Prostate gland (tissue), 2 donors: ENCODE measurements around the gene ADK. TPM values are rescaled to one million over a fixed set of nuclear protein-coding genes. Genes with fewer than 3 reads are reported as not detected.

Source experiments
- DNase-seq: peaks from one replicate; pipeline ENCODE4 v3.0.0-alpha.2; 2019; ENCODE audit warnings: low spot score
- H3K27ac ChIP-seq, 2 donors: fragments of 200-600 bp; sonication (generic); 2 replicates each; pipeline ENCODE4 v1.5.1; 2017 to 2019
- H3K27me3 ChIP-seq: fragments of 200-600 bp; sonication (generic); replicated peaks from 2 replicates; pipeline ENCODE4 v1.5.1; 2019; ENCODE audit not compliant: insufficient read depth
- H3K36me3 ChIP-seq, 2 donors: fragments of 200-600 bp; sonication (generic); 1 replicate in 1 of 2; 2 replicates in 1 of 2; pipeline versions ENCODE4 v1.5.1 to v1.8.1; 2017 to 2019
- H3K4me1 ChIP-seq: fragments of 200-600 bp; sonication (generic); replicated peaks from 2 replicates; pipeline ENCODE4 v1.5.1; 2019
- H3K4me3 ChIP-seq, 2 donors: fragments of 200-600 bp; sonication (generic); 2 replicates each; pipeline ENCODE4 v1.5.1; 2017 to 2019
- H3K9me3 ChIP-seq: fragments of 200-600 bp; sonication (generic); 2 replicates; pipeline ENCODE4 v1.5.1; 2017
- POLR2A ChIP-seq: fragments of 450-650 bp; IDR thresholded peaks from one replicate; pipeline ENCODE4 v1.6.1; 2016; ENCODE audit warnings: antibody characterized with exemption, mild to moderate bottlenecking
- POLR2AphosphoS5 ChIP-seq: sonication (generic); formaldehyde crosslinking; IDR thresholded peaks from one replicate; pipeline ENCODE4 v1.6.1; 2017; ENCODE audit warnings: antibody characterized with exemption
- WGBS: methylation state at CpG from one replicate; pipeline ENCODE4 v1.1.5; 2018; 5-methylcytosine and 5-hydroxymethylcytosine counted together
- intact Hi-C: fragments of 100-400 bp; cut with DNase I; formaldehyde crosslinking; loops from one replicate; pipeline ENCODE4 v1.14.2; 2022
- total RNA-seq, 2 donors: library from RNA; depleted of rRNA; stranded (reverse); fragments of >200 nt; gene quantifications; one replicate each; pipeline ENCODE4 v1.1.0, GENCODE V29; 2016
- TF ChIP-seq, protein P1 (sequence below), 4 experiments: fragments of 200-600 bp in 2 of 4; fragments of 450-650 bp in 2 of 4; sonication (generic) in 2 of 4; IDR thresholded peaks; 1 replicate in 3 of 4; 2 replicates in 1 of 4; pipeline ENCODE4 v1.5.1; 2016 to 2019; ENCODE audit warnings: antibody characterized with exemption in 4 of 4, mild to moderate bottlenecking in 2 of 4, moderate library complexity in 2 of 4

The ADK gene
- total RNA-seq, 2 donors from 2014 or later = 34.1 to 42.5 TPM

DNA sequence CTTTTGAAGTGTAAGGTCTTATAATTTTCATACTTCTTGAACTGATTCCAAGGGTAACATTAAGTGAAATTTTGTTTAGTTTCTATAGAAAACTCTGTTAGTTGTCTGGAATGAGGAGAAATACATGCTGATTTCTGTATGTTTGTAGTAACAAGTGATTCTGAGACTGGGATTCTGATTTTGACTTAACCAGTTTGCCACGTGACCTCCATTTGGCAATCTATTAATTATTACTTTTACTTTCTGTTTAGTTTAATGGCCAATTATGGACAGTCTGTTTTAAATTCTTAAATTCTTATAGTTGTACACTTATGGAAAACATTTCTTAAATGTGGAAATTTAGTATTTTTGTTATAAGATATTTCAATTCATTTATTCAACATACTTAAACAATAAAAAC lies 163.1 kb downstream of the ADK start:
- DNase-seq = no peak
- 69% methylated on average over 1 of the region's 1 CpG for WGBS

DNA sequence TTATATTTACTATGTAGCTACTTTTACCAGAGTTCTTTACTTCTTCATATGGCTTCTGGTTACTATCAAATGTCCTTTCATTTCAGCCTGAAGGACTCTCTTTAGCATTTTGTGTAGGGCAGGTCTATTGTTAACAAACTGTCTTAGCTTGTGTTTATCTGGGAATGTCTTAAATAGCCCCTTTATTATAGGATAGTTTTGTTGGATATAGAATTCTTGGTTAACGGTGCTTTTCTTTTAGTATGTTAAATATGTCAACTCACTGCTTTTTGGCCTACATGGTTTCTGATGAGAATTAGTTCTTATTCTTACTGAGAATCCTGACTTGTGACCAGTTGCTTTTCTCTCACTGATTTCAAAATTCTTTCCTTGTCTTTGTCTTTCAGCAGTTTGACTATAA lies 169.0 kb downstream of the ADK start:
- no peak for TF ChIP-seq POLR2AphosphoS5
- TF ChIP-seq, protein P1, sequence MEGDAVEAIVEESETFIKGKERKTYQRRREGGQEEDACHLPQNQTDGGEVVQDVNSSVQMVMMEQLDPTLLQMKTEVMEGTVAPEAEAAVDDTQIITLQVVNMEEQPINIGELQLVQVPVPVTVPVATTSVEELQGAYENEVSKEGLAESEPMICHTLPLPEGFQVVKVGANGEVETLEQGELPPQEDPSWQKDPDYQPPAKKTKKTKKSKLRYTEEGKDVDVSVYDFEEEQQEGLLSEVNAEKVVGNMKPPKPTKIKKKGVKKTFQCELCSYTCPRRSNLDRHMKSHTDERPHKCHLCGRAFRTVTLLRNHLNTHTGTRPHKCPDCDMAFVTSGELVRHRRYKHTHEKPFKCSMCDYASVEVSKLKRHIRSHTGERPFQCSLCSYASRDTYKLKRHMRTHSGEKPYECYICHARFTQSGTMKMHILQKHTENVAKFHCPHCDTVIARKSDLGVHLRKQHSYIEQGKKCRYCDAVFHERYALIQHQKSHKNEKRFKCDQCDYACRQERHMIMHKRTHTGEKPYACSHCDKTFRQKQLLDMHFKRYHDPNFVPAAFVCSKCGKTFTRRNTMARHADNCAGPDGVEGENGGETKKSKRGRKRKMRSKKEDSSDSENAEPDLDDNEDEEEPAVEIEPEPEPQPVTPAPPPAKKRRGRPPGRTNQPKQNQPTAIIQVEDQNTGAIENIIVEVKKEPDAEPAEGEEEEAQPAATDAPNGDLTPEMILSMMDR (IDR thresholded peaks at IDR 0.05) = no peak
- no peak for TF ChIP-seq POLR2A
- no peaks in the 10 kb centered on the region for H3K9me3 ChIP-seq
- no peaks in the 10 kb centered on the region for H3K4me1 ChIP-seq

More for the DNA sequence above, 163.1 kb downstream of the ADK start:
- Histone ChIP-seq H3K4me1 (no peaks in the 10 kb centered on the region), H3K9me3 (no peaks in the 10 kb centered on the region), H3K27ac (no peak overlapping the region), H3K36me3 (no peaks in the 10 kb centered on the region), H3K4me3 (no peak overlapping the region), H3K27me3 (no peaks in the 10 kb centered on the region)
- TF ChIP-seq, protein P1 (IDR thresholded peaks at IDR 0.05) = no peak
- intact Hi-C loops = no loop called here

DNA sequence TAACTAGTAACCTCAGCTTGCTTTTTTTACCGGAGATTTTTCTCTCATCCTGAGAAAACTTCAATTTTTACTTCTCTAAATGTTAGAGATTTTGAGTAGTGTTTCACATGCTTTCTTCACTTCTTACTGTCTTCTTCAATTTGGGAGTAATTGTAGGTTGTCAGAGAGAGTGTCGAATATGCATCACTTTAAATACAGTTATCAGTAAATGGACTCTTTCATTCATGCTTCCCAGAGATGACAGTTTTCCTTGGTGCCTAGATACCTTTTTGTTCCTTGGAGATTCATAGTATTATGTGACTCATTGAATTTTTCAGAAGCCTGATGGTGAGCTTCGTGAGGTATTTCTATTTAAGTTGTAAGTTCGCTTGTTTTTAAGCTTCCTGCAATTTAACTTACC lies 169.7 kb downstream of the ADK start:
- no peak overlapping the region for H3K27ac ChIP-seq
- WGBS = 93% methylated on average over 4 of the region's 4 CpGs
- intact Hi-C loops = no loop called here
- no peaks in the 10 kb centered on the region for H3K4me1 ChIP-seq
- no peaks in the 10 kb centered on the region for H3K27me3 ChIP-seq
- H3K9me3 ChIP-seq = no peaks in the 10 kb centered on the region
- no peaks in the 10 kb centered on the region for H3K36me3 ChIP-seq
- TF ChIP-seq, protein P1 (IDR thresholded peaks at IDR 0.05) = no peak
- TF ChIP-seq POLR2A (no peak), POLR2AphosphoS5 (no peak)
- no peak overlapping the region for H3K4me3 ChIP-seq
- no peak for DNase-seq

More for the DNA sequence above, 169.0 kb downstream of the ADK start:
- intact Hi-C loops = no loop called here
- 94% methylated on average over 1 of the region's 1 CpG for WGBS
- Histone ChIP-seq H3K27me3 (no peaks in the 10 kb centered on the region), H3K4me3 (no peak overlapping the region), H3K27ac (no peak overlapping the region), H3K36me3 (no peaks in the 10 kb centered on the region)
- DNase-seq = no peak

DNA sequence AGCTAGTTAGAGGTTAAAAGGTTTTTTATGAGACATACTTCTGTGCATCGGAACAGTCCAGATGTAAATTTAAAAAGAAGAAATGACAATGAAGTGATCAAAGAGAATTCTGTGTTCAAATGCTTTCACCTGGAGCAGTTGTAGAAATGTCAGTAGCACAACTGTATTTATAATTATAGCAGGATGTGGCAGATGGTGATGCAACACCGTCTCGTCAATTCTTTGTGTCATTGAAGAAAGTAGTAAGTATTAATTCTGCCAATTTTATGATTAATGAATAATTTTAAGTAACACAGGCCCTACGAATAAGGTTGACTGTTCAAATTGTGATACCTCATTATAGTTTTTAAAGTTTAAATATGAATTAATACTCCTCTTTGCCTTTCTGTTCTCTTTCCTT lies 171.1 kb downstream of the ADK start:
- H3K4me1 ChIP-seq = no peaks in the 10 kb centered on the region
- no peaks in the 10 kb centered on the region for H3K36me3 ChIP-seq
- no peaks in the 10 kb centered on the region for H3K9me3 ChIP-seq
- 83% methylated on average over 4 of the region's 4 CpGs for WGBS
- intact Hi-C loops = no loop called here
- no peak for DNase-seq
- H3K4me3 ChIP-seq = no peak overlapping the region
- no peak for TF ChIP-seq POLR2A
- no peak for TF ChIP-seq POLR2AphosphoS5
- TF ChIP-seq, protein P1 (IDR thresholded peaks at IDR 0.05) = no peak
- no peaks in the 10 kb centered on the region for H3K27me3 ChIP-seq
- no peak overlapping the region for H3K27ac ChIP-seq

DNA sequence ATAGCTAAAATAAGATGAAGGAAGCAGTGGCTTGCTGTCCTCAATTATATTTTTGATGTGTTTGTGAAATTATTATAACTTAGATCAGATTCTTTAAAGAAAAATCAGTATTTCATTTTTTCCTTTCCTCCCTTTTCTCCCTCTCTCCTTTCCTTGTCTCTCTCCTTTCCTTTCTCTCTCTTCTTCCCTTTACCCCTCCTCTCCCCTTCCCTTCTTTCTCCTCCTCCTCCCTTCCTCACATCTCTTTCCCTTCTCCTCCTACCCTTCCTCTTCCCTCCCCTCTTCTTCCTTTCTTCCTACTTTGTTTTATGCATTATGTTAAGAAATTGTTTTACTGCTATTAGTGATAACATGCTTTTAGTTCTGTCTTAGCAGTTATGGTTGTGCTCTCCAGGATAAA lies 171.5 kb downstream of the ADK start:
- intact Hi-C loops = no loop called here
- no peak for TF ChIP-seq POLR2A
- no peak for TF ChIP-seq POLR2AphosphoS5
- TF ChIP-seq, protein P1 (IDR thresholded peaks at IDR 0.05) = no peak
- no peak for DNase-seq

More for the DNA sequence above, 171.5 kb downstream of the ADK start:
- H3K27ac ChIP-seq = no peak overlapping the region
- no peaks in the 10 kb centered on the region for H3K4me1 ChIP-seq
- no peak overlapping the region for H3K4me3 ChIP-seq
- no peaks in the 10 kb centered on the region for H3K9me3 ChIP-seq
- H3K27me3 ChIP-seq = no peaks in the 10 kb centered on the region
- no peaks in the 10 kb centered on the region for H3K36me3 ChIP-seq
